H1 (cell line): ENCODE results near the gene PRSS36. TPM values are rescaled to one million over a fixed set of nuclear protein-coding genes. Genes with fewer than 3 reads are reported as not detected.
"Not testable (repeated sequence)": the region's sequence is repeated elsewhere in the genome, so short reads cannot be mapped to it uniquely, and the experiment has no call there.

Source experiments
- CTCF ChIA-PET: fragments of 300-600 bp; sonication (Branson Sonifier 250); formaldehyde crosslinking; loops from one replicate; lab custom pipeline; 2021; ENCODE audit not compliant: partially characterized antibody; lab: Charles Lee
- POLR2A ChIA-PET: fragments of 300-600 bp; sonication (Branson Sonifier 250); formaldehyde crosslinking; loops from one replicate; lab custom pipeline; 2021; ENCODE audit warnings: inconsistent platforms; ENCODE audit not compliant: partially characterized antibody; lab: Charles Lee
- DNase-seq, 2 experiments: peaks; one replicate each; pipeline versions ENCODE4 v3.0.0 to v3.0.0-alpha.2; 2010 to 2022; ENCODE audit warnings: low spot score in 2 of 2, low read depth in 1 of 2, mixed read lengths in 1 of 2
- FAIRE-seq: peaks from 2 replicates; lab custom pipeline; 2011; peaks lifted over from hg19 to GRCh38; lab: Jason Lieb, UNC
- H2AFZ ChIP-seq: 2 replicates; pipeline ENCODE4 v1.8.1; 2012; ENCODE audit warnings: low read length, inconsistent platforms
- H2AK5ac ChIP-seq: 2 replicates; pipeline ENCODE4 v1.6.1; 2013; ENCODE audit warnings: low read depth, low read length
- H2BK120ac ChIP-seq: replicated peaks from 2 replicates; pipeline ENCODE3; 2013; ENCODE audit warnings: low read depth, low read length, inconsistent platforms
- H2BK12ac ChIP-seq: 2 replicates; pipeline ENCODE4 v1.6.1; 2013; ENCODE audit warnings: low read depth, low read length
- H2BK15ac ChIP-seq: 2 replicates; pipeline ENCODE4 v1.6.1; 2013; ENCODE audit warnings: low read length
- H2BK20ac ChIP-seq: 2 replicates; pipeline ENCODE4 v1.6.1; 2013; ENCODE audit warnings: low read length
- H2BK5ac ChIP-seq: 2 replicates; pipeline ENCODE4 v1.6.1; 2013; ENCODE audit warnings: low read depth, low read length
- H3K14ac ChIP-seq: 2 replicates; pipeline ENCODE4 v1.6.1; 2013; ENCODE audit warnings: inconsistent platforms; ENCODE audit not compliant: insufficient read length
- H3K18ac ChIP-seq: 2 replicates; pipeline ENCODE4 v1.6.1; 2013; ENCODE audit warnings: low read length; ENCODE audit errors: extremely low read depth
- H3K23ac ChIP-seq: 2 replicates; pipeline ENCODE4 v1.6.1; 2013; ENCODE audit warnings: inconsistent platforms; ENCODE audit not compliant: insufficient read length
- H3K23me2 ChIP-seq: 2 replicates; pipeline ENCODE4 v1.6.1; 2013; ENCODE audit warnings: low read depth, low read length
- H3K27ac ChIP-seq: 2 replicates; pipeline ENCODE4 v1.6.1; 2011; ENCODE audit warnings: low read depth, low read length, inconsistent platforms
- H3K27me3 ChIP-seq, 4 experiments: replicated peaks in 1 of 4; 1 replicate in 1 of 4; 2 replicates in 3 of 4; pipeline versions ENCODE4 v1.6.1 to v1.8.1; 2011 to 2013; ENCODE audit warnings: low read length in 3 of 4, mild to moderate bottlenecking in 3 of 4, inconsistent platforms in 2 of 4, mixed read lengths in 2 of 4, moderate library complexity in 1 of 4; ENCODE audit not compliant: control insufficient read depth in 3 of 4, insufficient read depth in 3 of 4; ENCODE audit errors: extremely low read depth in 1 of 4
- H3K36me3 ChIP-seq, 4 experiments: 2 replicates each; pipeline versions ENCODE4 v1.6.1 to v1.8.1; 2011 to 2013; ENCODE audit warnings: mild to moderate bottlenecking in 4 of 4, low read length in 3 of 4, moderate library complexity in 2 of 4, control low read depth in 1 of 4, inconsistent platforms in 1 of 4; ENCODE audit not compliant: insufficient read depth in 4 of 4, control insufficient read depth in 2 of 4
- H3K4ac ChIP-seq: replicated peaks from 2 replicates; pipeline ENCODE3; 2013; ENCODE audit warnings: low read length, low read depth, mixed read lengths, inconsistent platforms; ENCODE audit not compliant: insufficient read length
- H3K4me1 ChIP-seq, 4 experiments: replicated peaks in 1 of 4; 1 replicate in 1 of 4; 2 replicates in 3 of 4; pipeline versions ENCODE4 v1.6.1 to v1.8.1; 2011 to 2013; ENCODE audit warnings: low read length in 3 of 4, inconsistent platforms in 2 of 4, mixed read lengths in 1 of 4; ENCODE audit not compliant: insufficient read depth in 4 of 4, control insufficient read depth in 3 of 4
- H3K4me2 ChIP-seq, 2 experiments: 2 replicates each; pipeline versions ENCODE4 v1.6.1 to v1.8.1; 2011 to 2013; ENCODE audit warnings: low read depth in 2 of 2, low read length in 2 of 2, control low read depth in 1 of 2, inconsistent platforms in 1 of 2, mild to moderate bottlenecking in 1 of 2; ENCODE audit not compliant: insufficient read depth in 1 of 2
- H3K4me3 ChIP-seq, 4 experiments: fragments of 200-600, 300-600 bp in 1 of 4; sonication (generic), shearing (Covaris generic), sonication (Bioruptor Twin) in 1 of 4; 2 replicates each; pipeline versions ENCODE4 v1.5.1 to v1.8.1; 2011 to 2016; ENCODE audit warnings: low read length in 4 of 4, low read depth in 3 of 4, control low read depth in 2 of 4, inconsistent platforms in 2 of 4, mild to moderate bottlenecking in 2 of 4, mixed read lengths in 1 of 4, moderate library complexity in 1 of 4; ENCODE audit not compliant: insufficient read depth in 2 of 4; ENCODE audit errors: extremely low read depth in 1 of 4
- H3K56ac ChIP-seq: replicated peaks from 2 replicates; pipeline ENCODE3; 2013; ENCODE audit warnings: low read depth, mild to moderate bottlenecking, mixed read lengths, low read length, inconsistent platforms; ENCODE audit not compliant: insufficient read length
- H3K79me1 ChIP-seq: 2 replicates; pipeline ENCODE4 v1.6.1; 2013; ENCODE audit warnings: low read depth, low read length, control low read depth
- H3K79me2 ChIP-seq, 2 experiments: 2 replicates each; pipeline versions ENCODE4 v1.6.1 to v1.8.1; 2012 to 2013; ENCODE audit warnings: low read length in 2 of 2, mild to moderate bottlenecking in 2 of 2, inconsistent platforms in 1 of 2; ENCODE audit not compliant: insufficient read depth in 2 of 2, control insufficient read depth in 1 of 2
- H3K9ac ChIP-seq, 4 experiments: replicated peaks in 1 of 4; 1 replicate in 1 of 4; 2 replicates in 3 of 4; pipeline versions ENCODE4 v1.6.1 to v1.8.1; 2011 to 2013; ENCODE audit warnings: low read depth in 3 of 4, low read length in 3 of 4, control low read depth in 2 of 4, mild to moderate bottlenecking in 2 of 4, moderate library complexity in 2 of 4, inconsistent platforms in 1 of 4; ENCODE audit errors: extremely low read depth in 1 of 4
- H3K9me3 ChIP-seq, 2 experiments: 2 replicates each; pipeline versions ENCODE4 v1.6.1 to v1.8.1; 2012 to 2013; ENCODE audit warnings: mild to moderate bottlenecking in 2 of 2, moderate library complexity in 2 of 2, control low read depth in 1 of 2, inconsistent platforms in 1 of 2, low read depth in 1 of 2, low read length in 1 of 2, mixed read lengths in 1 of 2; ENCODE audit not compliant: insufficient read depth in 2 of 2
- H4K20me1 ChIP-seq, 2 experiments: replicated peaks in 1 of 2; 2 replicates each; pipeline versions ENCODE3 to v1.8.1; 2011 to 2013; ENCODE audit warnings: inconsistent platforms in 2 of 2, low read length in 2 of 2, mild to moderate bottlenecking in 1 of 2; ENCODE audit not compliant: insufficient read depth in 2 of 2, control insufficient read depth in 1 of 2
- H4K5ac ChIP-seq: 2 replicates; pipeline ENCODE4 v1.6.1; 2013; ENCODE audit warnings: low read length, low read depth, mixed read lengths, inconsistent platforms; ENCODE audit not compliant: insufficient read length
- H4K8ac ChIP-seq: 2 replicates; pipeline ENCODE4 v1.8.0; 2013; ENCODE audit warnings: mild to moderate bottlenecking, moderate library complexity, low read length, inconsistent platforms; ENCODE audit not compliant: insufficient read depth; ENCODE audit errors: extremely low read depth
- H4K91ac ChIP-seq: replicated peaks from 2 replicates; pipeline ENCODE3; 2013; ENCODE audit warnings: low read length, mixed read lengths, inconsistent platforms; ENCODE audit not compliant: insufficient read length
- BRCA1 ChIP-seq: IDR thresholded peaks from 2 replicates; pipeline ENCODE4 v1.6.1; 2012; ENCODE audit warnings: low read depth, low read length, improper control_type of control experiment
- EZH2 ChIP-seq: fragments of 200-600 bp; sonication (generic); IDR thresholded peaks from 2 replicates; pipeline ENCODE4 v1.7.1; 2012; ENCODE audit warnings: low read depth, mild to moderate bottlenecking, moderate library complexity, low read length, inconsistent platforms; ENCODE audit not compliant: severe bottlenecking
- HDAC2 ChIP-seq, 2 experiments: fragments of 300-600 bp in 1 of 2; sonication (generic) in 1 of 2; IDR thresholded peaks; 2 replicates each; pipeline ENCODE4 v1.6.1; 2011 to 2012; ENCODE audit warnings: low read depth in 2 of 2, low read length in 2 of 2, mild to moderate bottlenecking in 2 of 2, moderate library complexity in 2 of 2, borderline replicate concordance in 1 of 2, inconsistent platforms in 1 of 2
- KDM1A ChIP-seq: fragments of 200-600, 300-600 bp; sonication (generic); IDR thresholded peaks from 2 replicates; pipeline ENCODE4 v1.7.1; 2016; ENCODE audit warnings: mild to moderate bottlenecking, low read length, borderline replicate concordance
- NANOG ChIP-seq: IDR thresholded peaks from 2 replicates; pipeline ENCODE4 v1.6.1; 2011; ENCODE audit warnings: low read length, low read depth, mild to moderate bottlenecking, inconsistent platforms; ENCODE audit not compliant: insufficient read depth, poor library complexity, severe bottlenecking
- PHF8 ChIP-seq: fragments of 200-600 bp; sonication (generic); conservative IDR thresholded peaks from 2 replicates; pipeline ENCODE4 v1.7.1; 2012; ENCODE audit warnings: low read depth, mild to moderate bottlenecking, inconsistent platforms, low read length, moderate library complexity
- RFX5 ChIP-seq: IDR thresholded peaks from 2 replicates; pipeline ENCODE4 v1.6.1; 2011; ENCODE audit warnings: low read depth, low read length, improper control_type of control experiment, borderline replicate concordance
- SAP30 ChIP-seq: fragments of 300-600 bp; sonication (generic); IDR thresholded peaks from 2 replicates; pipeline ENCODE4 v1.7.1; 2012; ENCODE audit warnings: low read length, moderate library complexity, mild to moderate bottlenecking, inconsistent platforms; ENCODE audit not compliant: insufficient read depth, insufficient replicate concordance
- YY1 ChIP-seq: IDR thresholded peaks from 2 replicates; pipeline ENCODE4 v1.6.1; 2011; ENCODE audit warnings: low read depth, mild to moderate bottlenecking, low read length
- WGBS, 2 experiments: shearing (Covaris generic) in 1 of 2; methylation state at CpG; one replicate each; pipeline versions ENCODE4 v1.1.6 to v1.1.7; 2013 to 2015; ENCODE audit warnings: low lambda C conversion rate in 2 of 2, mixed read lengths in 2 of 2, inconsistent platforms in 1 of 2, low coverage in 1 of 2, missing lambda C conversion rate in 1 of 2; ENCODE audit not compliant: insufficient replicate concordance in 2 of 2, insufficient coverage in 1 of 2, insufficient read length in 1 of 2; ENCODE audit errors: extremely low coverage in 1 of 2, missing lambda C conversion rate in 1 of 2; 5-methylcytosine and 5-hydroxymethylcytosine counted together
- polyA plus RNA-seq, 7 experiments: library from polyadenylated mRNA; depleted of rRNA in 3 of 7; stranded (reverse) in 5 of 7; unstranded in 2 of 7; fragments of >200 nt in 5 of 7; fragments of 200-250 nt in 2 of 7; gene quantifications; 1 replicate in 5 of 7; 2 replicates in 1 of 7; 4 replicates in 1 of 7; pipeline versions ENCODE4 v1.2.1 to v1.2.3, GENCODE V29; 2011 to 2013; ENCODE audit warnings: missing spikeins in 2 of 7, mixed read lengths in 2 of 7
- total RNA-seq: library from RNA; stranded (reverse); fragmentation: NEBNext Ultra II Directional; extraction: Animal tissue kit (Norgen Biotek cat#: 25700); gene quantifications from 2 replicates; pipeline ENCODE4 v1.2.1, GENCODE V29; 2021

The PRSS36 gene
- total and polyA plus RNA-seq, 2 of the 8 experiments (the other 6 are each of a cell fraction or from before 2014, with no cell fraction given), result 1.3 to 1.9 TPM

GRCh38 chr16:31145398-31145990 is 4.4 kb downstream of the PRSS36 start (continued):
- TF ChIP-seq SAP30, result no peak
- TF ChIP-seq YY1, result no peak
- TF ChIP-seq EZH2, result no peak
- TF ChIP-seq HDAC2 (IDR thresholded peaks at IDR 0.05; ENCODE audit: borderline replicate concordance in 1 of 2, low read depth in 2 of 2, low read length in 2 of 2), result no peak
- TF ChIP-seq PHF8, result no peak
- TF ChIP-seq RFX5, result no peak
- TF ChIP-seq BRCA1, result no peak
- TF ChIP-seq NANOG, result no peak
- no peak for TF ChIP-seq KDM1A

GRCh38 chr16:31144418-31144817 is 5.4 kb downstream of the PRSS36 start:
- POLR2A ChIA-PET, result interaction anchor here (1.0 to 34.9 kb wide), 6 partner anchors 23 to 58 kb away, joined by 4 to 713 read pairs (median 39); partner anchors contain the start of genes BCKDK, FUS, KAT8 and PRSS8
- H3K79me1 ChIP-seq, H3K4me3 ChIP-seq, H2BK5ac ChIP-seq, H3K56ac ChIP-seq, H3K9ac ChIP-seq, H3K4me2 ChIP-seq, H3K9me3 ChIP-seq, H2BK12ac ChIP-seq, H3K23ac ChIP-seq, H3K79me2 ChIP-seq, H4K91ac ChIP-seq, H4K8ac ChIP-seq, H4K20me1 ChIP-seq, DNase-seq, H4K5ac ChIP-seq, H3K14ac ChIP-seq, H3K4ac ChIP-seq, H2BK20ac ChIP-seq, H2AK5ac ChIP-seq, H3K27ac ChIP-seq, H3K18ac ChIP-seq, FAIRE-seq, H2AFZ ChIP-seq, H2BK15ac ChIP-seq, H2BK120ac ChIP-seq, H3K36me3 ChIP-seq: not testable (repeated sequence)
- WGBS, 2 experiments, result 91% methylated on average over 7 of the region's 7 CpGs; no CpG with 5 or more reads in 1 of the 2 experiments
- Histone ChIP-seq H3K23me2 (peaks cover 11% of the 10 kb centered on the region; the same call in 1 of the 2 replicates), H3K27me3 (peaks cover 1 to 23% (median 15%) of the 10 kb centered on the region in 4 experiments), H3K4me1 (peaks cover 0 to 17% (median 13%) of the 10 kb centered on the region in 4 experiments; a peak in 6 of 7 replicates)
- CTCF ChIA-PET, result interaction anchor here (0.9 to 8.1 kb wide), 9 partner anchors 9 to 554 kb away, joined by 3 to 56 read pairs (median 4); partner anchors contain the start of genes KAT8, PRSS53, PRSS8 and ZNF646
